CD4-positive, alpha-beta T cell treated with Interferon gamma for 1 hour (primary cell): ENCODE measurements around the gene TRDN.
"Not testable (repeated sequence)": the region's sequence is repeated elsewhere in the genome, so short reads cannot be mapped to it uniquely, and the experiment has no call there.

ENCODE experiments used
- DNase-seq: peaks from one replicate; pipeline ENCODE4 v3.0.0-alpha.2; 2020

The TRDN gene

GRCh38 chr6:123233336-123233735, 403.4 kb downstream of the TRDN start:
- DNase-seq: no peak

DNA sequence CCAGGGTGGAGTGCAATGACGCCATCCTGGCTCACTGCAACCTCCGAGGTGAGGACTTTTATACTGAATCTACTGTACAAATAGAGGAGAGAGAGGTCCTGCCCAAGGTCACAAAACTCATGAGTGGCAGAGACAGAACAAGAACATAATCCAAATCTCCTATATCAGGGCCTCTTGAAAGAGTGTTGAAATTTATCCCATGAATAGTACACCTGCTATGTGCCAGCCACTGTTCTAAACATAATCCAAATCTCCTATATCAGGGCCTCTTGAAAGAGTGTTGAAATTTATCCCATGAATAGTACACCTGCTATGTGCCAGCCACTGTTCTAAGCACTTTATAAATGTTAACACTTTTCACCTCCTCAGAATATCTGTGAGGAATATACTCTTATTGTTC, 409.0 kb downstream of the TRDN start:
- DNase-seq: not testable (repeated sequence)

DNA sequence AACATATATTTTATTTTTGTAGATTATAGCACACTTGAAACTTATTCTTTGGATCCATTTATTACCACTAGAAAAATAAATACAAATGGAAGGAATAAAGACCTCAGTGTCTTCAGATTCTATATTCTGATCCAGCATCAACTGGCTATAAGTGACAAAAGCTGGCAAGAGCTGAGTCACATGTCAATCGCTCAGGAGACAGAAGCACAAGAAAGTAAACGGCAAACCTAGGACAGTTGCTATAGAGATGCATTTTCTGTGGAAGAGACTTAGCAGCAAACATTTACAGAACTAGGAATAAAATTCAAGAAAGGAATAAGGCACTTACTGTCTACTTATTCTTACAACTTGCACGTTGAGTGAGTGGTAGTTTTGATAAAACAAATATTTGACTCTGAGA, 410.4 kb downstream of the TRDN start:
- no peak for DNase-seq

DNA sequence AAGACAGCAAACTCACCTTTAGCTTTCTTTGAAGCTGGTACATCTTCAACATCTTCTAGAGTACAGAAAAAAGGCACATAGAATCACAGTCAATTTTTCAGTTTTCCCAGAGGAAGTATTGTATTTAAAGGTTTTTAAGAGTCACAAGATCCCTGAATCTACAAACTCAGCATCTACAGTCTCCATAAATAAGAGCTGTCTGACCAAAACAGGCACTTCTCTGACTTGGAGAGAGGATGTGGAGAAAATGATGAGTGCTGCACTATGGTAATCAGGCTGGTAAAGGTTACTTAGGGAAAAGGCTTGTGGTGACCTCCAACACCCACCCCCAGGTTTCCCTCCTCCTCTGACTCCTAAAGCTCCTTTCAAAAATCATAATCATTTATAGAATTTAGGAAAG, 412.7 kb downstream of the TRDN start:
- DNase-seq: no peak

GRCh38 chr6:123223461-123223860, 413.3 kb downstream of the TRDN start:
- no peak for DNase-seq

GRCh38 chr6:123215211-123215610, 421.5 kb downstream of the TRDN start:
- no peak for DNase-seq

DNA sequence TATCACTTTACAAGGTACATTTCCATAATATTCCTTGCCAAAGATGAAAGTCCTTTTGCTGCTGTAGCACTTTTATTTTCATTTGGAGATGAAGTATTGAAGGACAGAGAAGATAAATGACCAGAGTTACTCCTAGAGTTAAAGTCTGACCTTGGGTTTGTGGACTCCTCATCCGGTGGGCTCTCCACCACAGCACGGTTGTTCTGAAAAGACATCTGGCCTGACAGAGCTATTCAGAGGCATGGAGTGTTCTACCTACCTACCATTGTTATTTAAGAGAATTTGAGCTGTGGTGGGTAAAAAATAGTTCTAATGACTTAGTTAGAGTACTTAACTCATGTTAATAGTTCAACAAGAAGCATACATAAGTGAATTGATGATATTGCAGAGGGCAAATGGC, 422.3 kb downstream of the TRDN start:
- no peak for DNase-seq

DNA sequence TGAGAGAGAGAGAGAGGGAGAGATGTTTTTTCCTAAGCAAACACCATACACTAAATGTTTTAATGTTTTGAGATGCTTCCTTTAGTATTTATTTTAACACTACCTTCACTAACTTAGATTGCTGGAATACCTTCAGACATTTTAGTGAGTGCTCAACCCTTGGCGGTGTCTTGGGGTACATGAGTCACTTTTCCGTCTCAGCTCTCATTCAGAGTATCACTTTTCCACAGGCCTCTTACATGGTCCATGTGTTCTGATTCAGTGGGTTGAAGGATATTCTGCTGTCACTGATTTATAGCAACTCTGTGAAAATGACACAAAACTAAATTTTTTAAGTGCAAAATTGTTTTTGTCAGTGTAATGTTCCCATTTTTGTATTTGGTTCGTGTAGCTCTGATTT, 422.8 kb downstream of the TRDN start:
- DNase-seq: no peak

- no peak for DNase-seq
These were observed 424.8 kb downstream of the TRDN start for GRCh38 chr6:123211777-123212545.

DNA sequence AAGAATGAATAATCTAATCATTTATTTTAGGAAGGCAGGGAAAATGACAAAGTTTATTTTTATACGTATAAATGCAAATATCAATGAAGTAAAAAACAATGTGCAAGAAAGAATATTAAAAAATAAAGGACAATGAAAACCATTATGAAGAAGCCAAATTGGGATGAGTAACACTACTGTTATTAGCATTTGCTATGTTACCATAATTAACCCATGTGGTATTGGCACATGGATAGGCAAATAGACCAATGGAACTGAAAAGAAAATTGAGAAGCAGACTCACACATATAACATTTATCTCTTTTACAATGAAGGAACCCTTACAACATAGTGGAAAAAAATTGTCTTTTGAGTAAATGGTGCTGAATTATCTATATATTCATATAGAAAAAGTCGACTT, 426.1 kb downstream of the TRDN start:
- DNase-seq: no peak

GRCh38 chr6:123207967-123208510, 428.7 kb downstream of the TRDN start:
- DNase-seq: no peak

- no peak for DNase-seq
These were observed 432.8 kb downstream of the TRDN start for GRCh38 chr6:123203928-123204327.

DNA sequence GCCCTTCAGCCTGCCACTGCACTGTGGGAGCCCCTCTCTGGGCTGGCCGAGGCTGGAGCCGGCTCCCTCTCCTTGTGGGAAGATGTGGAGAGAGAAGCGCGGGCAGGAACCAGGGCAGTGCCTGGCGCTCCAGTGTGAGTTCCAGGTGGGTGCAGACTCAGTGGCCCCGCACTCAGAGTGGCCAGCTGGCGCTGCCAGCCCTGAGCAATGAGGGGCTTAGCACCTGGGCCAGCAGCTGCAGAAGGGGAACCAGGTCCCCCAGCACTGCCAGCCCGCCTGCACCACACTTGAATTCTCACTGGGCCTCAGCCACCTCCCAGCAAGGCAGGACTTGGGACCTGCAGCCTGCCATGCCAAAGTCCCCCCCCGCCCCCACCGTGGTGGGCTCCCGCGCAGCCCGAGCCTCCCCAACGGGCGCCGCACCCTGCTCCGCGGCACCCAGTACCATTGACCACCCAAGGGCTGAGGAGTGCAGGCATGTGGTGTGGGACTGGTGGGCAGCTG, 434.8 kb downstream of the TRDN start:
- DNase-seq: no peak

DNA sequence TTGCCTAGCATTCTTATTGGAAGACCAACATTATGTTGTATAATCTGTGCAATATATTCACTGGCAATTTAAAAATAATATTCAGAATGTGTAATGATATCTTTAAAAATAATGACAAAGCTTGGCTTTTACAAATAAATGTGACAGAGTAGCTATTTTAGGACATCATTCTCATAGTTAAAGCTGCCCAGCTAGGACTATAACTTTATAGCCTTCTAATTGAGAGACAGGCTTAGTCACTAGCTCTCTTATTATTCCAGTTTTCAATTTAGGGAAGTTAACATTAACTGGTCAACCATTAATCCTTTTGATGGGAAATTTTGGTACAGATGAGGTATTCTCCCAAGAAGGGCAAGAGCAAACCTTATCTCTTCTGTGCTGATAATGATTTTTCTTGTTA, 443.5 kb downstream of the TRDN start:
- DNase-seq: no peak

- DNase-seq: no peak
These were observed 446.9 kb downstream of the TRDN start for GRCh38 chr6:123189816-123190215.

DNA sequence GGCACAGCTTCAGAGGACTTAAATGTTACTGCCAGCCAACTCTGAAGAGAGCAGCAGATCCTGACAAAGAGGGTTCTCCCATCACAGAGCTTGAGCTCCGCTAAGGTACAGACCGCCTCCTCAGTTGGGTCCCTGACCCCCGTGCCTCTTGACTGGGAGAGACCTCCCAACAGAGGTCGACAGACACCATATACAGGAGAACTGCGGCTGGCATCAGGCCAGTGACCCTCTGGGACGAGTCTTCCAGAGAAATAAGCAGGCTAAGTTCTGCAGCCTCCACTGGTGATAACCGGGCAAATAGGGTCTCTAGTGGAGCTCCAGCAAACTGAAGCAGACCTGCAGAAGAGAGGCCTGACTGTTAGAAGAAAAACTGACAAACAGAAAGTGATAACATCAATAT, 453.8 kb downstream of the TRDN start:
- no peak for DNase-seq

- DNase-seq: no peak
These were observed 460.0 kb downstream of the TRDN start for GRCh38 chr6:123176706-123177105.

DNA sequence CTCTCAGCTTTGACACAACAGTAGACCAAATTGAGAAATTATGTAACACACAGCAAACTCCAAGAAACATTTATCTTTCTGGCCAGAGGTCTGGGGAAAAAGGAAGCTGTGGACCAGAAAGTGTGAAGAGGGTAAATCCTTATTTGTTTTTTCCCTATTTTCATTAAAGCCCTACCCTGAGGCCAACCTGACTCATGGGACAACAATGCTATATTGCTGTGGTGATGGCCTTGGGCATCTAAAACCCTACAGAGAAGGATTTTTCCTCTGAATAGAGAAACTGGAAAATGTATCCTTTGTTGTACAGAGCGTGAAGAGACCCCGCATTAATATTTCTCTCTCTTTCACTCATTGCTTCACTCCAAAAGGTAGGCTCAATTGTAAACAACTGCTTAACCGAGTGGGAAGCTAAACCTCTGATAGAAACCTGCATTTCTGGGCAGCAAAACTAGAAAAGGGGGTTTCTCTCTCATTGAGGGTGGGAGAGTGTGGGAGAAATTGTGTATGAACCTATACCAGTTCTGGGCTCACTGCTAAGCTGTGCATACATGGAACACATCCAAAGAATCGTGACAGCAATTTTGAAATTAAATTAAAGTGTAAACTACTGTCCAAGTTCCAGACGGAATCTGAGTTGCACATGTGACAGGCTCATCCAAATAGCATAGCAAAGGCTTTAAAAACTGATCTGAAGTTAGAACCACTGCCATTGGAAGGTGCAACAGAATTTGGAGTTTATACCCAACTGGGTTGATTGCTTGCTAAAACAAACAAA, 465.2 kb downstream of the TRDN start:
- no peak for DNase-seq

DNA sequence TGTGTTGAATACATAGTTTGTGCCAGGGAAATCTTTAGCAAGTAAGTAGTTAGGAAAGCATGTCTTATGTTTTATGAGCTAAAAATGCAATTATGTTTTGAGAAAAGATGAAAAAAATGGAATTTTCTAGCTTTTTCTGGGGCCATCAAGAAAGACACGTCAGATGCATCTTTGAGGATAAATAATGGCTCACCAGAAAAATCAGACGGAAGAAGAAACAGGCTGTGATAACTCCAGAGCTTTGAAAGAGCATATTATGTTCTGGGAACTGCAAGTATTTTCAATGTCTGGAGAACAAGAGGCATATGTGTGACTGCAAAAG, 467.0 kb downstream of the TRDN start:
- DNase-seq: no peak

GRCh38 chr6:123168892-123169773, 467.6 kb downstream of the TRDN start:
- DNase-seq: no peak

GRCh38 chr6:123168466-123168865, 468.3 kb downstream of the TRDN start:
- DNase-seq: no peak
